CD8-positive, alpha-beta memory T cell (primary cell): ENCODE measurements around the gene CAPZB. TPM values are rescaled to one million over a fixed set of nuclear protein-coding genes. Genes with fewer than 3 reads are reported as not detected.

Experiments
- CTCF ChIA-PET: fragments of 350-600 bp; sonication (Branson Sonifier 250); formaldehyde crosslinking; loops from one replicate; lab custom pipeline; 2021; ENCODE audit warnings: antibody characterized with exemption; lab: Charles Lee
- POLR2A ChIA-PET: fragments of 350-600 bp; sonication (Branson Sonifier 250); formaldehyde crosslinking; loops from one replicate; lab custom pipeline; 2021; ENCODE audit warnings: antibody characterized with exemption; lab: Charles Lee
- DNase-seq, 5 donors: peaks; one replicate each; pipeline versions ENCODE4 v3.0.0 to v3.0.0-alpha.2; 2020 to 2022; ENCODE audit warnings: mixed read lengths in 1 of 5
- H3K27ac ChIP-seq: one replicate; pipeline ENCODE4 v1.7.0; 2013; ENCODE audit warnings: low read depth, mild to moderate bottlenecking, low read length, moderate library complexity
- H3K27me3 ChIP-seq: 2 replicates; pipeline ENCODE4 v1.7.0; 2013; ENCODE audit warnings: low read length, mild to moderate bottlenecking; ENCODE audit not compliant: insufficient read depth, poor library complexity, severe bottlenecking
- H3K36me3 ChIP-seq: 2 replicates; pipeline ENCODE4 v1.7.0; 2013; ENCODE audit warnings: mild to moderate bottlenecking, low read length, moderate library complexity; ENCODE audit not compliant: insufficient read depth
- H3K4me1 ChIP-seq: 2 replicates; pipeline ENCODE4 v1.7.0; 2013; ENCODE audit warnings: mild to moderate bottlenecking, low read length, moderate library complexity; ENCODE audit not compliant: insufficient read depth
- H3K4me3 ChIP-seq: 2 replicates; pipeline ENCODE4 v1.7.0; 2013; ENCODE audit warnings: mild to moderate bottlenecking, low read length
- H3K9me3 ChIP-seq: 2 replicates; pipeline ENCODE4 v1.7.0; 2013; ENCODE audit warnings: mild to moderate bottlenecking, low read length
- H3K27ac Mint-ChIP-seq, 8 donors: one replicate each; pipeline ENCODE4 v1.8.0; 2020 to 2021; ENCODE audit warnings: mixed read lengths in 8 of 8, mild to moderate bottlenecking in 6 of 8, inconsistent platforms in 3 of 8, moderate library complexity in 3 of 8
- H3K27me3 Mint-ChIP-seq, 2 donors: one replicate each; pipeline ENCODE4 v1.8.0; 2020 to 2021; ENCODE audit warnings: mixed read lengths in 2 of 2, mild to moderate bottlenecking in 1 of 2, moderate library complexity in 1 of 2
- H3K36me3 Mint-ChIP-seq, 3 donors: one replicate each; pipeline ENCODE4 v1.8.0; 2020 to 2021; ENCODE audit warnings: mixed read lengths in 3 of 3, inconsistent platforms in 1 of 3, mild to moderate bottlenecking in 1 of 3
- H3K4me1 Mint-ChIP-seq, 3 donors: one replicate each; pipeline ENCODE4 v1.8.0; 2020 to 2021; ENCODE audit warnings: mixed read lengths in 3 of 3, inconsistent platforms in 1 of 3, mild to moderate bottlenecking in 1 of 3
- H3K4me3 Mint-ChIP-seq, 7 donors: one replicate each; pipeline ENCODE4 v1.8.0; 2020 to 2021; ENCODE audit warnings: mixed read lengths in 7 of 7, mild to moderate bottlenecking in 6 of 7, moderate library complexity in 4 of 7, inconsistent platforms in 2 of 7
- H3K9me3 Mint-ChIP-seq, 5 donors: one replicate each; pipeline ENCODE4 v1.8.0; 2020 to 2022; ENCODE audit warnings: mixed read lengths in 5 of 5, mild to moderate bottlenecking in 3 of 5, moderate library complexity in 2 of 5, inconsistent platforms in 1 of 5
- polyA plus RNA-seq: library from polyadenylated mRNA; unstranded; fragments of 300-500 nt; fragmentation: Illumina TruSeq; gene quantifications from one replicate; pipeline ENCODE4 v1.2.3, GENCODE V29; 2021
- total RNA-seq, 2 experiments: library from RNA; stranded (reverse); gene quantifications; one replicate each; pipeline ENCODE4 v1.2.3, GENCODE V29; 2021

The CAPZB gene
- total and polyA plus RNA-seq, 3 experiments from 2014 or later, result 284 to 540 (median 289) TPM

DNA sequence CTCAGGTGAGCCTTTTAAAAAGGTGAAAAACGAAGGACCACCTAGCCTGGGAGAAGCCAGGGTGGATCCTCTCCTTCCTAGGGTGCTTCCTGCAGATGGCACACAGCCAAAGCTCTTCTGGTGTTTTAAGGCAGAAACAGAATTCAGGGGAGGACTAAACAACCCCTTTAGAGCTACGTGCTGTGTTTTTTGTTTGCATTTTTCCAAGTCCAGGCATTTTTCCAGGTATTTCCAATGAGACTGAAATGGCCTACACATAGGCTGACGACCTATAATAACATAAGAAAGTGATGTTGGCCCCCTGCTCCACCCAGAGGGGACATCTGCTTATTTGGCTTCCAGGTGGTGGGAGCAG is 83.8 kb downstream of the CAPZB start:
- no peaks in the 10 kb centered on the region for H3K9me3 Mint-ChIP-seq
- Histone ChIP-seq H3K27me3 (no peaks in the 10 kb centered on the region), H3K9me3 (no peaks in the 10 kb centered on the region), H3K4me3 (no peak overlapping the region), H3K36me3 (no peaks in the 10 kb centered on the region), H3K27ac (no peak overlapping the region), H3K4me1 (peaks cover 20% of the 10 kb centered on the region)
- peaks cover 61 to 89% (median 83%) of the 10 kb centered on the region in 3 donors for H3K4me1 Mint-ChIP-seq
- H3K27ac Mint-ChIP-seq, result peak overlapping the region in 5 of 8 donors; percentile 41 to 83 (median 56)
- ChIA-PET CTCF (interaction anchor here (0.8 to 1.7 kb wide), 2 partner anchors 181 to 183 kb away, joined by 3 to 7 read pairs; no protein-coding TSS in a partner anchor), POLR2A (interaction anchor here (0.5 to 0.7 kb wide), 2 partner anchors 10 to 126 kb away, joined by 3 to 4 read pairs; no protein-coding TSS in a partner anchor)
- H3K4me3 Mint-ChIP-seq, result no peak overlapping the region
- no peak for DNase-seq
- peaks cover 0 to 76% (median 2%) of the 10 kb centered on the region in 3 donors for H3K36me3 Mint-ChIP-seq
- H3K27me3 Mint-ChIP-seq, result no peaks in the 10 kb centered on the region

GRCh38 chr1:19400875-19401534 is 84.3 kb downstream of the CAPZB start:
- DNase-seq, result no peak
- H3K4me1 Mint-ChIP-seq, result peaks cover 56 to 89% (median 79%) of the 10 kb centered on the region in 3 donors
- Histone ChIP-seq H3K36me3 (no peaks in the 10 kb centered on the region), H3K27me3 (no peaks in the 10 kb centered on the region), H3K27ac (no peak overlapping the region), H3K4me3 (no peak overlapping the region), H3K4me1 (peaks cover 15% of the 10 kb centered on the region), H3K9me3 (no peaks in the 10 kb centered on the region)
- peaks cover 0 to 79% (median 2%) of the 10 kb centered on the region in 3 donors for H3K36me3 Mint-ChIP-seq
- ChIA-PET CTCF (interaction anchor here (1.7 kb wide), 1 partner anchor 181 kb away, joined by 7 read pairs; no protein-coding TSS in a partner anchor), POLR2A (interaction anchor here (0.5 to 0.7 kb wide), 3 partner anchors 10 to 181 kb away, joined by 3 to 6 read pairs (median 4); no protein-coding TSS in a partner anchor)
- peak overlapping the region; percentile 1 to 83 (median 66) for H3K27ac Mint-ChIP-seq
- H3K27me3 Mint-ChIP-seq, result no peaks in the 10 kb centered on the region
- peak overlapping the region in 1 of 7 donors; percentile 28 for H3K4me3 Mint-ChIP-seq
- no peaks in the 10 kb centered on the region for H3K9me3 Mint-ChIP-seq

- H3K4me3 ChIP-seq, result no peak overlapping the region
- no peaks in the 10 kb centered on the region for H3K36me3 ChIP-seq
- Mint-ChIP-seq H3K27me3 (no peaks in the 10 kb centered on the region), H3K9me3 (no peaks in the 10 kb centered on the region), H3K36me3 (peaks cover 0 to 79% (median 2%) of the 10 kb centered on the region in 3 donors), H3K27ac (peak overlapping the region; percentile 46 to 83 (median 70)), H3K4me3 (no peak overlapping the region), H3K4me1 (peaks cover 55 to 89% (median 79%) of the 10 kb centered on the region in 3 donors)
- no peaks in the 10 kb centered on the region for H3K27me3 ChIP-seq
- ChIA-PET POLR2A (interaction anchor here (0.7 kb wide), 1 partner anchor 181 kb away, joined by 6 read pairs; no protein-coding TSS in a partner anchor), CTCF (interaction anchor here (1.5 to 1.7 kb wide), 2 partner anchors 56 to 182 kb away, joined by 3 to 7 read pairs; no protein-coding TSS in a partner anchor)
- peaks cover 9% of the 10 kb centered on the region for H3K4me1 ChIP-seq
- H3K9me3 ChIP-seq, result no peaks in the 10 kb centered on the region
- DNase-seq, result no peak
- no peak overlapping the region for H3K27ac ChIP-seq
Measured at GRCh38 chr1:19400192-19400611, 85.1 kb downstream of the CAPZB start.

- no peak overlapping the region for H3K4me3 ChIP-seq
- H3K9me3 ChIP-seq, result no peaks in the 10 kb centered on the region
- Mint-ChIP-seq H3K27me3 (no peaks in the 10 kb centered on the region), H3K4me3 (no peak overlapping the region), H3K36me3 (peaks cover 0 to 72% (median 2%) of the 10 kb centered on the region in 3 donors), H3K9me3 (no peaks in the 10 kb centered on the region), H3K4me1 (peaks cover 51 to 93% (median 71%) of the 10 kb centered on the region in 3 donors), H3K27ac (peak overlapping the region in 4 of 8 donors; percentile 33 to 78 (median 44))
- H3K27me3 ChIP-seq, result no peaks in the 10 kb centered on the region
- peaks cover 16% of the 10 kb centered on the region for H3K4me1 ChIP-seq
- POLR2A ChIA-PET, result no interaction called here
- no peaks in the 10 kb centered on the region for H3K36me3 ChIP-seq
- H3K27ac ChIP-seq, result no peak overlapping the region
- no peak for DNase-seq
- CTCF ChIA-PET, result no interaction called here
Measured at GRCh38 chr1:19398309-19398760, 87.0 kb downstream of the CAPZB start.

GRCh38 chr1:19397217-19397945 is 88.0 kb downstream of the CAPZB start:
- DNase-seq, result no peak
- Histone ChIP-seq H3K27me3 (no peaks in the 10 kb centered on the region), H3K9me3 (no peaks in the 10 kb centered on the region), H3K4me1 (peaks cover 26% of the 10 kb centered on the region), H3K27ac (no peak overlapping the region), H3K36me3 (no peaks in the 10 kb centered on the region), H3K4me3 (no peak overlapping the region)
- CTCF ChIA-PET, result no interaction called here
- H3K9me3 Mint-ChIP-seq, result no peaks in the 10 kb centered on the region
- POLR2A ChIA-PET, result no interaction called here
- H3K27ac Mint-ChIP-seq, result peak overlapping the region in 3 of 8 donors; percentile 44 to 66 (median 45)
- H3K27me3 Mint-ChIP-seq, result no peaks in the 10 kb centered on the region
- H3K4me3 Mint-ChIP-seq, result no peak overlapping the region
- peaks cover 52 to 93% (median 73%) of the 10 kb centered on the region in 3 donors for H3K4me1 Mint-ChIP-seq
- H3K36me3 Mint-ChIP-seq, result peaks cover 0 to 64% (median 0%) of the 10 kb centered on the region in 3 donors

DNA sequence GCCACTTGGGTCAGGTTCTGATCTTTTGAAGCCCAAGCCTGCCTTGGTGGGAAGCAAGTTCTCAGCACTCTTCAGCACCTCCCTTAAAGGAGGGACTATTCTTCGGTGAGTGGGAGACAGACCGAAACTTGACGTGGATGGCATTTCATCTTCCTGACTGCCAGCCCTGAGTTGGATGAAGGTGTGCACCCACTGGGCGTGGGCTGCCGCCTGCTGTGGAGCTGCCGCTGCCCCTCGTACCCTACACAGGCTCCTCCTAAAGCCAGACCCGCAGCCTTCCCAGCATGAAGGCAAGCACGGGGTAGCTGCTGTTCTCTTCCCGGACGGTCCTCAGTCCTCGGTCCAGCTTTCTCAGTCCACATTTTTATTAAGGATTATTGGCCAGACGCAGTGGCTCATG is 89.1 kb downstream of the CAPZB start:
- POLR2A ChIA-PET, result no interaction called here
- Mint-ChIP-seq H3K4me1 (peaks cover 57 to 93% (median 73%) of the 10 kb centered on the region in 3 donors), H3K27me3 (no peaks in the 10 kb centered on the region)

DNA sequence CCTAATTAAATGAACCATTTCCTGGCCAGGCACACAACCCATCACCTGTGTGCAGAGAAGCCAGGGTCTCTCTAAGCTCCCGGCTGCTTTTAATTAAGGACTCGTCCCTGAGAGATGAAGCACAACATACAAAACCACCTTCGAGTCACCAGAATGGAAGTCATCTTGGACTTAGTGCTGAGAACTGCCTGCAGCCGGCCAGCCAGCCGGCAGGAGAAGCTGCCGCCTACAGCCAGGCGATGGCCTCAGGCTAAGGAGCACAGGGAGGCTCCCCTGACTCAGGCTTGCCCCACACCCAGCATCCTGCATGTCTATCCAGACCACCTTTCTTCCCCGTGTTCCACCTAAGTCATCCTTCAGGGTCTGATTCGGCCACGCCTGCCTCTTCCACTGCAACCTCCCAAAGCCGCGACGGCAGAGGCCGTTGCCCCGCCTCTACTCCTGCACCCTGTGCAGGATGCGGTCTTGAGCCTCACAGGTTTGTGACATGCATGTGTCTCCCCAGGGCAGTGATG is 89.6 kb downstream of the CAPZB start:
- peaks cover 58 to 93% (median 73%) of the 10 kb centered on the region in 3 donors for H3K4me1 Mint-ChIP-seq
- no peak overlapping the region for H3K27ac ChIP-seq
- H3K27me3 ChIP-seq, result no peaks in the 10 kb centered on the region
- no peak overlapping the region for H3K4me3 ChIP-seq
- no peaks in the 10 kb centered on the region for H3K9me3 Mint-ChIP-seq
- CTCF ChIA-PET, result interaction anchor here (1.0 kb wide), 1 partner anchor 186 kb away, joined by 3 read pairs; no protein-coding TSS in a partner anchor
- no peaks in the 10 kb centered on the region for H3K27me3 Mint-ChIP-seq
- H3K4me1 ChIP-seq, result peaks cover 41% of the 10 kb centered on the region
- POLR2A ChIA-PET, result interaction anchor here (0.6 to 1.1 kb wide), 2 partner anchors 11 to 203 kb away, joined by 3 read pairs; no protein-coding TSS in a partner anchor
- no peaks in the 10 kb centered on the region for H3K36me3 ChIP-seq
- no peaks in the 10 kb centered on the region for H3K9me3 ChIP-seq
- H3K36me3 Mint-ChIP-seq, result peaks cover 0 to 52% (median 0%) of the 10 kb centered on the region in 3 donors
- no peak for DNase-seq
- H3K4me3 Mint-ChIP-seq, result no peak overlapping the region
- peak overlapping the region in 4 of 8 donors; percentile 47 to 77 (median 60) for H3K27ac Mint-ChIP-seq

More for the DNA sequence above, 89.1 kb downstream of the CAPZB start:
- no peak for DNase-seq
- Mint-ChIP-seq H3K36me3 (peaks cover 0 to 54% (median 0%) of the 10 kb centered on the region in 3 donors), H3K4me3 (peak overlapping the region in 1 of 7 donors; percentile 29), H3K27ac (peak overlapping the region in 4 of 8 donors; percentile 45 to 61 (median 56)), H3K9me3 (no peaks in the 10 kb centered on the region)
- Histone ChIP-seq H3K36me3 (no peaks in the 10 kb centered on the region), H3K4me3 (no peak overlapping the region), H3K27ac (no peak overlapping the region), H3K27me3 (no peaks in the 10 kb centered on the region), H3K4me1 (peaks cover 37% of the 10 kb centered on the region), H3K9me3 (no peaks in the 10 kb centered on the region)
- CTCF ChIA-PET, result no interaction called here
